CD4-positive, alpha-beta T cell treated with Interleukin-6 at 100 ng/mL for 8 hours (primary cell): Measurements from ENCODE around the gene USP2.

ENCODE experiments used
- DNase-seq: peaks from one replicate; pipeline ENCODE4 v3.0.0-alpha.2; 2020; ENCODE audit warnings: mixed read lengths, low spot score

Gene USP2

GRCh38 chr11:119381181-119381988, at the start of gene USP2:
Gene USP2, minus strand, starts transcription at chr11:119381690. Its CDS starts 8,210 bp downstream, at chr11:119373480.
- DNase-seq: peak; percentile 95

GRCh38 chr11:119427279-119427678, 45.8 kb upstream of the USP2 start:
- no peak for DNase-seq

- DNase-seq: no peak
Observed at GRCh38 chr11:119426142-119426541, 44.7 kb upstream of the USP2 start.

- no peak for DNase-seq
Observed at GRCh38 chr11:119424775-119425174, 43.3 kb upstream of the USP2 start.

GRCh38 chr11:119424276-119424675, 42.8 kb upstream of the USP2 start:
- no peak for DNase-seq

GRCh38 chr11:119423509-119424254, 42.2 kb upstream of the USP2 start:
- DNase-seq: no peak

- DNase-seq: no peak
Observed at GRCh38 chr11:119422809-119423508, 41.5 kb upstream of the USP2 start, which contains the start of gene THY1. Gene THY1, minus strand, starts transcription at chr11:119423172. Its CDS starts 2,267 bp downstream, at chr11:119420905.

GRCh38 chr11:119421941-119422808, 40.7 kb upstream of the USP2 start:
- DNase-seq: no peak

GRCh38 chr11:119421351-119421750, 39.9 kb upstream of the USP2 start:
- DNase-seq: no peak

- DNase-seq: no peak
Observed at GRCh38 chr11:119420631-119421030, 39.1 kb upstream of the USP2 start.

- DNase-seq: no peak
Observed at GRCh38 chr11:119419834-119420492, 38.5 kb upstream of the USP2 start.

- no peak for DNase-seq
Observed at GRCh38 chr11:119419246-119419645, 37.8 kb upstream of the USP2 start.

- no peak for DNase-seq
Observed at GRCh38 chr11:119418759-119419158, 37.3 kb upstream of the USP2 start.

GRCh38 chr11:119417726-119418540, 36.4 kb upstream of the USP2 start:
- DNase-seq: no peak

- DNase-seq: no peak
Observed at GRCh38 chr11:119416606-119417580, 35.4 kb upstream of the USP2 start.

GRCh38 chr11:119415966-119416365, 34.5 kb upstream of the USP2 start:
- DNase-seq: no peak

GRCh38 chr11:119415517-119415916, 34.0 kb upstream of the USP2 start:
- DNase-seq: no peak

GRCh38 chr11:119414734-119415133, 33.2 kb upstream of the USP2 start:
- no peak for DNase-seq

GRCh38 chr11:119414321-119414720, 32.8 kb upstream of the USP2 start:
- no peak for DNase-seq
